Endothelial cell of umbilical vein (primary cell): Measurements from ENCODE around the gene ELOVL5. TPM values are rescaled to one million over a fixed set of nuclear protein-coding genes. Genes with fewer than 3 reads are reported as not detected.
A peak's percentile ranks its signal among the peaks of the same experiment; 100 is the strongest.

Source experiments
- BruUV-seq: library from RNA; stranded (reverse); fragments of 400-500 nt; replicated peaks from 2 replicates; lab custom pipeline; 2021; lab: Mats Ljungman, UMichigan
- CTCF ChIA-PET: fragments of 300-600, 350-600 bp; sonication (Branson Sonifier 250); formaldehyde crosslinking; loops from one replicate; lab custom pipeline; 2021; ENCODE audit warnings: antibody characterized with exemption, inconsistent platforms; lab: Charles Lee
- POLR2A ChIA-PET: fragments of 300-600, 350-600 bp; sonication (Branson Sonifier 250); formaldehyde crosslinking; loops from one replicate; lab custom pipeline; 2021; ENCODE audit warnings: antibody characterized with exemption, inconsistent platforms; lab: Charles Lee
- DNase-seq: peaks from one replicate; pipeline ENCODE4 v3.0.0-alpha.2; 2011; ENCODE audit warnings: low read depth, low spot score
- FAIRE-seq: peaks from 2 replicates; lab custom pipeline; 2011; peaks lifted over from hg19 to GRCh38; lab: Jason Lieb, UNC
- H2AFZ ChIP-seq: 2 replicates; pipeline ENCODE4 v1.6.0; 2012; ENCODE audit warnings: low read depth, low read length, control low read depth, inconsistent platforms
- H3K27ac ChIP-seq: 2 replicates; pipeline ENCODE4 v1.5.1; 2011; ENCODE audit warnings: low read depth, mild to moderate bottlenecking, control low read depth, low read length, moderate library complexity; ENCODE audit not compliant: insufficient read depth
- H3K27me3 ChIP-seq, 2 experiments: 2 replicates each; pipeline versions ENCODE4 v1.6.0 to v1.6.1; 2011; ENCODE audit warnings: low read length in 2 of 2, mixed read lengths in 1 of 2; ENCODE audit not compliant: control insufficient read depth in 2 of 2, insufficient read depth in 2 of 2
- H3K36me3 ChIP-seq, 2 experiments: 2 replicates in 1 of 2; 3 replicates in 1 of 2; pipeline ENCODE4 v1.5.1; 2011; ENCODE audit warnings: low read length in 2 of 2, mild to moderate bottlenecking in 1 of 2, moderate library complexity in 1 of 2; ENCODE audit not compliant: control insufficient read depth in 2 of 2, insufficient read depth in 2 of 2; ENCODE audit errors: extremely low read depth in 1 of 2
- H3K4me1 ChIP-seq: 3 replicates; pipeline ENCODE4 v1.5.1; 2011; ENCODE audit warnings: mild to moderate bottlenecking, low read length; ENCODE audit not compliant: control insufficient read depth, insufficient read depth; ENCODE audit errors: extremely low read depth
- H3K4me2 ChIP-seq: 2 replicates; pipeline ENCODE4 v1.6.1; 2011; ENCODE audit warnings: low read length, control low read depth, mixed read lengths; ENCODE audit not compliant: insufficient read depth
- H3K4me3 ChIP-seq, 3 experiments: fragments of 200-600 bp in 1 of 3; sonication (generic), shearing (Covaris generic) in 1 of 3; replicated peaks in 1 of 3; 2 replicates each; pipeline ENCODE4 v1.5.1; 2011 to 2016; ENCODE audit warnings: control low read depth in 3 of 3, low read length in 3 of 3, mild to moderate bottlenecking in 2 of 3, inconsistent platforms in 1 of 3, low read depth in 1 of 3, moderate library complexity in 1 of 3; ENCODE audit not compliant: insufficient read depth in 1 of 3
- H3K79me2 ChIP-seq: 2 replicates; pipeline ENCODE4 v1.6.0; 2012; ENCODE audit warnings: low read length, inconsistent platforms; ENCODE audit not compliant: control insufficient read depth, insufficient read depth
- H3K9ac ChIP-seq: replicated peaks from 2 replicates; pipeline ENCODE3; 2011; ENCODE audit warnings: low read length, control low read depth; ENCODE audit not compliant: insufficient read depth; ENCODE audit errors: extremely low read depth
- H3K9me1 ChIP-seq: replicated peaks from 3 replicates; pipeline ENCODE4 v1.6.0; 2011; ENCODE audit warnings: mild to moderate bottlenecking, low read length; ENCODE audit not compliant: control insufficient read depth, insufficient read depth; ENCODE audit errors: extremely low read depth
- H3K9me3 ChIP-seq: replicated peaks from 2 replicates; pipeline ENCODE4 v1.5.1; 2012; ENCODE audit warnings: low read length, inconsistent platforms; ENCODE audit not compliant: control insufficient read depth, insufficient read depth
- H4K20me1 ChIP-seq: replicated peaks from 2 replicates; pipeline ENCODE3; 2011; ENCODE audit warnings: mild to moderate bottlenecking, low read length; ENCODE audit not compliant: control insufficient read depth, insufficient read depth; ENCODE audit errors: extremely low read depth
- CTCF ChIP-seq, 2 donors: IDR thresholded peaks; 1 replicate in 1 of 2; 2 replicates in 1 of 2; pipeline ENCODE4 v1.5.1; 2011; ENCODE audit warnings: low read length in 2 of 2, mild to moderate bottlenecking in 2 of 2, moderate library complexity in 2 of 2, control low read depth in 1 of 2, inconsistent platforms in 1 of 2, low read depth in 1 of 2; ENCODE audit not compliant: insufficient read depth in 1 of 2; ENCODE audit errors: extremely low read depth in 1 of 2
- EZH2 ChIP-seq: IDR thresholded peaks from 2 replicates; pipeline ENCODE4 v1.6.1; 2012; ENCODE audit warnings: borderline replicate concordance, low read depth, mild to moderate bottlenecking, moderate library complexity, low read length, inconsistent platforms; ENCODE audit not compliant: severe bottlenecking
- FOS ChIP-seq: IDR thresholded peaks from 2 replicates; pipeline ENCODE4 v1.6.1; 2011; ENCODE audit warnings: mild to moderate bottlenecking, low read length, moderate library complexity, borderline replicate concordance; ENCODE audit not compliant: insufficient read depth
- GATA2 ChIP-seq: IDR thresholded peaks from 2 replicates; pipeline ENCODE4 v1.7.0; 2011; ENCODE audit warnings: low read depth, mild to moderate bottlenecking, moderate library complexity, mixed read lengths, low read length; ENCODE audit not compliant: insufficient read length, insufficient read depth
- JUN ChIP-seq: IDR thresholded peaks from 2 replicates; pipeline ENCODE4 v1.6.1; 2011; ENCODE audit warnings: borderline replicate concordance, low read depth; ENCODE audit not compliant: insufficient read length, insufficient read depth
- MAX ChIP-seq: IDR thresholded peaks from 2 replicates; pipeline ENCODE4 v1.6.1; 2011; ENCODE audit not compliant: insufficient read depth, insufficient read length
- MYC ChIP-seq: IDR thresholded peaks from one replicate; pipeline ENCODE4 v1.6.1; 2011; ENCODE audit warnings: mild to moderate bottlenecking, low read depth, low read length
- POLR2A ChIP-seq: IDR thresholded peaks from 2 replicates; pipeline ENCODE4 v1.6.1; 2012; ENCODE audit warnings: low read depth, mild to moderate bottlenecking, control low read depth, low read length
- POLR2AphosphoS5 ChIP-seq: IDR thresholded peaks from 2 replicates; pipeline ENCODE4 v1.6.1; 2012; ENCODE audit warnings: low read depth, mild to moderate bottlenecking, control low read depth, low read length, moderate library complexity; ENCODE audit not compliant: insufficient read depth
- dilution Hi-C: fragments of 300-500 bp; cut with MboI; formaldehyde crosslinking; loops from one replicate; pipeline ENCODE4 v1.15.0; 2019; ENCODE audit warnings: low sequenced_read_pairs; ENCODE audit not compliant: extremely low pct_ligation_motif_present
- intact Hi-C: fragments of 100-400 bp; cut with micrococcal nuclease; formaldehyde crosslinking; loops from one replicate; pipeline ENCODE4 v1.10.0; 2022
- polyA plus RNA-seq, 4 experiments: library from polyadenylated mRNA; depleted of rRNA in 3 of 4; stranded (reverse) in 3 of 4; unstranded in 1 of 4; fragments of >200 nt; gene quantifications; 2 replicates each; pipeline versions ENCODE4 v1.2.1 to v1.2.3, GENCODE V29; 2011 to 2012; ENCODE audit warnings: missing spikeins in 1 of 4
- total RNA-seq: library from RNA; stranded (reverse); gene quantifications from 2 replicates; pipeline ENCODE4 v1.2.3, GENCODE V29; 2021

ELOVL5 gene
- total and polyA plus RNA-seq, 2 donors (not counting 3 experiments of a cell fraction or from before 2014, with no cell fraction given) = 85.9 to 140 TPM

- peaks cover 0 to 11% of the 10 kb centered on the region in 2 experiments for H3K36me3 ChIP-seq
- H3K4me1 ChIP-seq = no peaks in the 10 kb centered on the region
- no peak overlapping the region for H2AFZ ChIP-seq
- H3K4me3 ChIP-seq = no peak overlapping the region
- H3K9me1 ChIP-seq = no peaks in the 10 kb centered on the region
- no peak overlapping the region for H3K9ac ChIP-seq
- dilution Hi-C loops (no loop called here), intact Hi-C loops (no loop called here)
- no peak for FAIRE-seq
- no peak overlapping the region for H3K4me2 ChIP-seq
- H3K27me3 ChIP-seq = no peaks in the 10 kb centered on the region
- ChIA-PET POLR2A (no interaction called here), CTCF (interaction anchor here (5.9 kb wide), 1 partner anchor 11 kb away, joined by 26 read pairs; no protein-coding TSS in a partner anchor)
- no peak overlapping the region for H3K27ac ChIP-seq
- TF ChIP-seq MAX (no peak), MYC (no peak), POLR2A (no peak), POLR2AphosphoS5 (no peak), EZH2 (no peak), CTCF (IDR thresholded peaks at IDR 0.05; ENCODE audit: extremely low read depth in 1 of 2, insufficient read depth in 1 of 2, low read depth in 1 of 2, low read length in 2 of 2) (no peak), JUN (no peak), FOS (no peak), GATA2 (no peak)
- BruUV-seq = no TSS peak
- H3K79me2 ChIP-seq = peaks cover 32% of the 10 kb centered on the region
- no peaks in the 10 kb centered on the region for H4K20me1 ChIP-seq
- H3K9me3 ChIP-seq = no peaks in the 10 kb centered on the region
- peak; percentile 50 for DNase-seq
Measured at GRCh38 chr6:53282741-53283140, 66.0 kb downstream of the ELOVL5 start.
